PC-9 (cell line): Measurements from ENCODE around the gene PTPRO. TPM values are rescaled to one million over a fixed set of nuclear protein-coding genes. Genes with fewer than 3 reads are reported as not detected.

Experiments used
- BruUV-seq: library from RNA; stranded (reverse); fragments of 400-500 nt; replicated peaks from 2 replicates; lab custom pipeline; 2021; lab: Mats Ljungman, UMichigan
- CTCF ChIA-PET: fragments of 300-600 bp; sonication (Branson Sonifier 250); formaldehyde crosslinking; loops from one replicate; lab custom pipeline; 2022; ENCODE audit warnings: antibody characterized with exemption; lab: Charles Lee
- POLR2A ChIA-PET: fragments of 300-600 bp; sonication (Branson Sonifier 250); formaldehyde crosslinking; loops from one replicate; lab custom pipeline; 2022; ENCODE audit warnings: antibody characterized with exemption; ENCODE audit not compliant: unreplicated experiment; lab: Charles Lee
- DNase-seq, 2 experiments: peaks; one replicate each; pipeline versions ENCODE4 v3.0.0 to v3.0.0-alpha.2; 2015 to 2022; ENCODE audit warnings: mixed read lengths in 1 of 2
- H2AFZ ChIP-seq: fragments of 200-600 bp; sonication (generic); 2 replicates; pipeline ENCODE4 v1.8.1; 2017; ENCODE audit warnings: antibody characterized with exemption
- H3F3A ChIP-seq: fragments of 200-600 bp; sonication (generic); 2 replicates; pipeline ENCODE4 v1.8.1; 2017; ENCODE audit warnings: antibody characterized with exemption, mild to moderate bottlenecking, low read depth; ENCODE audit not compliant: insufficient read depth
- H3K27ac ChIP-seq: fragments of 200-600 bp; sonication (generic); 2 replicates; pipeline ENCODE4 v1.6.1; 2016; ENCODE audit warnings: mixed run types
- H3K27me3 ChIP-seq: fragments of 200-600 bp; sonication (generic); 2 replicates; pipeline ENCODE4 v1.6.1; 2016; ENCODE audit warnings: low read depth, mixed run types; ENCODE audit not compliant: insufficient read depth
- H3K36me3 ChIP-seq: fragments of 200-600 bp; sonication (generic); 2 replicates; pipeline ENCODE4 v1.6.1; 2016; ENCODE audit warnings: low read depth, mixed run types
- H3K4me1 ChIP-seq: fragments of 200-600 bp; sonication (generic); replicated peaks from 2 replicates; pipeline ENCODE4 v1.6.1; 2016; ENCODE audit warnings: mixed run types; ENCODE audit not compliant: insufficient read depth
- H3K4me2 ChIP-seq: fragments of 200-600 bp; sonication (generic); 2 replicates; pipeline ENCODE4 v1.6.1; 2017; ENCODE audit warnings: mixed run types
- H3K4me3 ChIP-seq: fragments of 200-600 bp; sonication (generic); 2 replicates; pipeline ENCODE4 v1.6.1; 2016; ENCODE audit warnings: mixed run types
- H3K79me2 ChIP-seq: fragments of 200-600 bp; sonication (generic); 2 replicates; pipeline ENCODE4 v1.6.1; 2017; ENCODE audit warnings: low read depth, mixed run types
- H3K9me2 ChIP-seq: fragments of 200-600 bp; sonication (generic); 2 replicates; pipeline ENCODE4 v1.8.1; 2017; ENCODE audit warnings: mild to moderate bottlenecking; ENCODE audit not compliant: insufficient read depth
- H3K9me3 ChIP-seq: fragments of 200-600 bp; sonication (generic); 2 replicates; pipeline ENCODE4 v1.8.1; 2016; ENCODE audit warnings: low read depth; ENCODE audit not compliant: insufficient read depth
- H4K20me1 ChIP-seq: fragments of 200-600 bp; sonication (generic); 2 replicates; pipeline ENCODE4 v1.8.1; 2017; ENCODE audit not compliant: insufficient read depth
- EZH2 ChIP-seq: fragments of 200-600 bp; sonication (generic); IDR thresholded peaks from 2 replicates; pipeline ENCODE4 v1.8.0; 2017; ENCODE audit warnings: antibody characterized with exemption, low read depth
- intact Hi-C: fragments of 100-400 bp; cut with micrococcal nuclease; formaldehyde crosslinking; loops from one replicate; pipeline ENCODE4 v1.10.0; 2022; ENCODE audit not compliant: unreplicated experiment
- total RNA-seq: library from RNA; stranded (reverse); gene quantifications from 2 replicates; pipeline ENCODE4 v1.2.3, GENCODE V29; 2021
- TF ChIP-seq, protein P1 (sequence below): fragments of 200-600 bp; sonication (generic); conservative IDR thresholded peaks from 2 replicates; pipeline ENCODE4 v1.6.1; 2017; ENCODE audit warnings: mixed run types, antibody characterized with exemption, mild to moderate bottlenecking, moderate library complexity

The PTPRO gene
- total RNA-seq, 1 experiment from 2014 or later, result not detected

DNA sequence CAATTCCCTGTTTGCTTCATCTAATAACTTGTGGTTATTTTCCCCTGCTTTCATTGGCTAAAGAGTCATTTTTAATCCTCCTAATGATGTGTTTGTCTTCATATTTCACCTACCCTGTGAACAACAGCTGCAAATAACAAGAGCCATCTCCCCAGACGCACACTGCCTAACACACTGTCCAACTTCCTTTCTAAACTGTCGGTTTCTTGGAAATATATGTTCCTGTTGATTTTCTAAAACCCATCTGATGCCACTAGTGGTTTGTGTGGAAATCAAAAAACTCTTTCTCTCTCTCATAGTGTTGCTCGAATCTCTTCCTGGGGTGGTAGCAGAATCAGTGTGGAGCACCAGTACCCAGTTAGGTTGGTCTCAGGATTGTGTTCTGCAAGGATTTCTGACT is 240.0 kb downstream of the PTPRO start:
- H3K27me3 ChIP-seq, result no peaks in the 10 kb centered on the region
- no peaks in the 10 kb centered on the region for H3K9me2 ChIP-seq
- H4K20me1 ChIP-seq, result no peaks in the 10 kb centered on the region
- H3K27ac ChIP-seq, result no peak overlapping the region
- no peak overlapping the region for H2AFZ ChIP-seq
- no peaks in the 10 kb centered on the region for H3K36me3 ChIP-seq
- no peak for DNase-seq
- H3K4me1 ChIP-seq, result no peaks in the 10 kb centered on the region
- intact Hi-C loops, result no loop called here
- ChIA-PET POLR2A (no interaction called here), CTCF (interaction anchor here (0.6 kb wide), 2 partner anchors 63 to 295 kb away, joined by 3 to 6 read pairs; no protein-coding TSS in a partner anchor)
- H3K79me2 ChIP-seq, result no peaks in the 10 kb centered on the region
- no peak overlapping the region for H3K4me2 ChIP-seq
- no peaks in the 10 kb centered on the region for H3K9me3 ChIP-seq
- TF ChIP-seq EZH2, result no peak
- BruUV-seq, result no TSS peak
- no peak overlapping the region for H3K4me3 ChIP-seq
- H3F3A ChIP-seq, result no peaks in the 10 kb centered on the region

DNA sequence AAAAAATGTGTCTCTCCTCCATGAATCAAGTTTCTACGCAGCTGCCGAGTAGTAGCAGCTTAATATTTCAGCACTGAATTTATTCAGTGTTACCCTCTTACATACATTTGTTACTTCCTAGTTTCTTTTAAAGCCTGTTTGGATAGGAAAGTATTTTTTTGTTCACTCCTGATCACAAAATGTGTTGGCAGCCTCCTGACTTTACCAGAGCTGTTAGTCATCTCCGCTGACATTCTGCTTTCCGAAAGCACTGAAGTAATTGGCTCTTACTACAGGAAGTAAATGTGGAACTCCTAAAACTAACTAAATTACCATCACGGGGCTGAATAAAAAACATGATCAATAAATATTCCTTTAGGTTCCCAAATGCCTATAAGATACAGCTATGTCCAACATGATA is 241.4 kb downstream of the PTPRO start:
- H3K4me2 ChIP-seq, result no peak overlapping the region

DNA sequence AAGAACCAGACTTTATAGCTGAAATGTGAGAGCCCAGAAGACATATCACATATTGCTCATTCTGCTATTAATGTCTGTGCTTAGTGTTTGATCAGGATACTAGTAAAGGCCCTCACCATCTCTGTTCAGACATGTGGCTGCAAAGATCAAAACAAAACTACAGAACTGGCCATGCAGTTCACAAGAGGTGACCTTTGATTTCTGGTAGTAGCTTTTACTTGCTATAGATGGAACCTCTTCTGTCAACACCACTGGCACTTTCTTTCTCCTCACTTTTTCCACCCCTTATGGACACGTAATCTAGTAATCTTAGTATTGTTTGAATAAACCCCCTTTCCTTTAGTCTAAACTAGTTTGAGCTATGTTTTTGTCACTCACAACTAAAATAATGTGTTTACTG is 252.0 kb downstream of the PTPRO start:
- CTCF ChIA-PET, result interaction anchor here (0.9 to 1.2 kb wide), 2 partner anchors 10 to 42 kb away, joined by 3 to 6 read pairs; no protein-coding TSS in a partner anchor
- H3K27me3 ChIP-seq, result no peaks in the 10 kb centered on the region
- H3K9me2 ChIP-seq, result no peaks in the 10 kb centered on the region
- H3F3A ChIP-seq, result no peaks in the 10 kb centered on the region
- H3K4me2 ChIP-seq, result no peak overlapping the region
- H4K20me1 ChIP-seq, result no peaks in the 10 kb centered on the region
- no peaks in the 10 kb centered on the region for H3K4me1 ChIP-seq
- DNase-seq, result no peak
- no peaks in the 10 kb centered on the region for H3K36me3 ChIP-seq
- H3K4me3 ChIP-seq, result no peak overlapping the region
- TF ChIP-seq, protein P1, sequence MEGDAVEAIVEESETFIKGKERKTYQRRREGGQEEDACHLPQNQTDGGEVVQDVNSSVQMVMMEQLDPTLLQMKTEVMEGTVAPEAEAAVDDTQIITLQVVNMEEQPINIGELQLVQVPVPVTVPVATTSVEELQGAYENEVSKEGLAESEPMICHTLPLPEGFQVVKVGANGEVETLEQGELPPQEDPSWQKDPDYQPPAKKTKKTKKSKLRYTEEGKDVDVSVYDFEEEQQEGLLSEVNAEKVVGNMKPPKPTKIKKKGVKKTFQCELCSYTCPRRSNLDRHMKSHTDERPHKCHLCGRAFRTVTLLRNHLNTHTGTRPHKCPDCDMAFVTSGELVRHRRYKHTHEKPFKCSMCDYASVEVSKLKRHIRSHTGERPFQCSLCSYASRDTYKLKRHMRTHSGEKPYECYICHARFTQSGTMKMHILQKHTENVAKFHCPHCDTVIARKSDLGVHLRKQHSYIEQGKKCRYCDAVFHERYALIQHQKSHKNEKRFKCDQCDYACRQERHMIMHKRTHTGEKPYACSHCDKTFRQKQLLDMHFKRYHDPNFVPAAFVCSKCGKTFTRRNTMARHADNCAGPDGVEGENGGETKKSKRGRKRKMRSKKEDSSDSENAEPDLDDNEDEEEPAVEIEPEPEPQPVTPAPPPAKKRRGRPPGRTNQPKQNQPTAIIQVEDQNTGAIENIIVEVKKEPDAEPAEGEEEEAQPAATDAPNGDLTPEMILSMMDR, result no peak
- TF ChIP-seq EZH2, result no peak
- H2AFZ ChIP-seq, result no peak overlapping the region
- intact Hi-C loops, result no loop called here
- H3K79me2 ChIP-seq, result no peaks in the 10 kb centered on the region
- no TSS peak for BruUV-seq
- POLR2A ChIA-PET, result no interaction called here
- no peaks in the 10 kb centered on the region for H3K9me3 ChIP-seq
- no peak overlapping the region for H3K27ac ChIP-seq

More for the DNA sequence above, 241.4 kb downstream of the PTPRO start:
- Histone ChIP-seq H3K27ac (no peak overlapping the region), H3K36me3 (no peaks in the 10 kb centered on the region), H2AFZ (no peak overlapping the region), H3K4me3 (no peak overlapping the region), H4K20me1 (no peaks in the 10 kb centered on the region), H3K9me3 (no peaks in the 10 kb centered on the region), H3K27me3 (no peaks in the 10 kb centered on the region), H3K79me2 (no peaks in the 10 kb centered on the region), H3F3A (no peaks in the 10 kb centered on the region), H3K9me2 (no peaks in the 10 kb centered on the region), H3K4me1 (no peaks in the 10 kb centered on the region)
- intact Hi-C loops, result no loop called here
- ChIA-PET POLR2A (no interaction called here), CTCF (no interaction called here)
- BruUV-seq, result no TSS peak
- TF ChIP-seq, protein P1, result no peak
- TF ChIP-seq EZH2, result no peak
- no peak for DNase-seq
